Measurements from ENCODE around the gene ACTN4.

DNA sequence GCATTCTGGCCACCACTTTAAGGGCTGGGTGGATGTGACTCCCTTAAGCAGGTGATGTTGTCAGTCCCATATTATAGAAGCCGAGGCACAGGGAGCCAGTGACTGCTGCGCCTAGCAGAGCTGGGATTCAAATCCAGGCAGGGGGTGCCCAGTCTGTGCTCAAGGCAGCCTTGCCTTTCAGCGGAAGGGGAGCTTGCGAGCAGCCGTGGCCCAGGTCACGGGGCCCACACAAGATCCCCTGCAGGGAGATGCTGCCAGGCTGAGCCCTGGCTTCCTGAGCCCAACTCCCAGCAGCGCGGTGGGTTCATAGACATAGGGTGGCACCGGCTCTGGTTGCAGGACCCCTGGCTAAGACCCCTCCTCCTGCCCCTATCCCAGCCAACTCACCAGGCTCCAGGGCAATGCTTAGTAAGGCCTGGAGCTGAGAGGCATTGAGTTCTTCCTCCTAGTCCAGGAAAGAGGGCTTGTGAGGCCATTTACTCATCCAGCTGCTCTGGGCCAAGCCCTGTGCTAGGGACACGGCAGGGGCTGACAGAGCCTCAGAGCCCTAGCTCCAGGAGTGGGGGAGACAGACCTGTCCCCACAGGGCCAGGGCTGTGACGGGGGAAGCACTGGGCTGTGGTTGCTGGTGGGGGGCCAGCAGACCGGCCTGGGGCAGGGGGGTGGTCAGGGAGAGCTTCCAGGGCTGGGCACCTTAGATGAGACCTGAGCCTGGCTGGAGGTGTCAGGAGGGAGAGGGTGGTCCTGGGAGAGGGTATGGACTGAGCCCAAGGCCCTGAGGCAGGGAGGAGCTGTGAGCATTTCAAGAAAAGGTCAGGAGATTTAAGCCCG lies 87.2 kb downstream of the ACTN4 start:
- TF ChIP-seq, protein P1, sequence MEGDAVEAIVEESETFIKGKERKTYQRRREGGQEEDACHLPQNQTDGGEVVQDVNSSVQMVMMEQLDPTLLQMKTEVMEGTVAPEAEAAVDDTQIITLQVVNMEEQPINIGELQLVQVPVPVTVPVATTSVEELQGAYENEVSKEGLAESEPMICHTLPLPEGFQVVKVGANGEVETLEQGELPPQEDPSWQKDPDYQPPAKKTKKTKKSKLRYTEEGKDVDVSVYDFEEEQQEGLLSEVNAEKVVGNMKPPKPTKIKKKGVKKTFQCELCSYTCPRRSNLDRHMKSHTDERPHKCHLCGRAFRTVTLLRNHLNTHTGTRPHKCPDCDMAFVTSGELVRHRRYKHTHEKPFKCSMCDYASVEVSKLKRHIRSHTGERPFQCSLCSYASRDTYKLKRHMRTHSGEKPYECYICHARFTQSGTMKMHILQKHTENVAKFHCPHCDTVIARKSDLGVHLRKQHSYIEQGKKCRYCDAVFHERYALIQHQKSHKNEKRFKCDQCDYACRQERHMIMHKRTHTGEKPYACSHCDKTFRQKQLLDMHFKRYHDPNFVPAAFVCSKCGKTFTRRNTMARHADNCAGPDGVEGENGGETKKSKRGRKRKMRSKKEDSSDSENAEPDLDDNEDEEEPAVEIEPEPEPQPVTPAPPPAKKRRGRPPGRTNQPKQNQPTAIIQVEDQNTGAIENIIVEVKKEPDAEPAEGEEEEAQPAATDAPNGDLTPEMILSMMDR (IDR thresholded peaks at IDR 0.05) = no peak
- TF ChIP-seq POLR2A (IDR thresholded peaks at IDR 0.05) (no peak), EP300 (IDR thresholded peaks at IDR 0.05) (no peak)
